ENCODE measurements around the gene ZNF710.

DNA sequence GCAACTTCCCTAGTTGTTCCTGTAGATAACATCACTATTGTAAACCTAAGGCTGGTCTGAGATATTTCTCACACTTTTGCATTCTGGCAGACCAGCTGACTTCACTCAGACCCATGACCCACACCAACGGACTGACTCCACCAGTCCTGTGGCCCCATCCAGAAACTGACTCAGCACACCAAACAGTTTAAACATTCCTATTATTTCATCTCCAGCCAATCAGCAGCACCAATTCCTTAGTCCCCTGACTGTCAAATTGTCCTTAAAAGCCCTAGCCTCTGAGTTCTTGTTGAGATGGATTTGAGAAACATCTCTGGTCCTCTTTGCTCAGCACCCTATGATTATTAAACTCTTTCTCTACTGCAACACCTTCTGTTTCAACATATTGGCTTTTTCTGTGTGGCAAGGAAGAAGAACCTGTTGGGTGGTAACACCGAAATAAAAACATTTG lies 113.4 kb downstream of the ZNF710 start:
- TF ChIP-seq, protein P1, sequence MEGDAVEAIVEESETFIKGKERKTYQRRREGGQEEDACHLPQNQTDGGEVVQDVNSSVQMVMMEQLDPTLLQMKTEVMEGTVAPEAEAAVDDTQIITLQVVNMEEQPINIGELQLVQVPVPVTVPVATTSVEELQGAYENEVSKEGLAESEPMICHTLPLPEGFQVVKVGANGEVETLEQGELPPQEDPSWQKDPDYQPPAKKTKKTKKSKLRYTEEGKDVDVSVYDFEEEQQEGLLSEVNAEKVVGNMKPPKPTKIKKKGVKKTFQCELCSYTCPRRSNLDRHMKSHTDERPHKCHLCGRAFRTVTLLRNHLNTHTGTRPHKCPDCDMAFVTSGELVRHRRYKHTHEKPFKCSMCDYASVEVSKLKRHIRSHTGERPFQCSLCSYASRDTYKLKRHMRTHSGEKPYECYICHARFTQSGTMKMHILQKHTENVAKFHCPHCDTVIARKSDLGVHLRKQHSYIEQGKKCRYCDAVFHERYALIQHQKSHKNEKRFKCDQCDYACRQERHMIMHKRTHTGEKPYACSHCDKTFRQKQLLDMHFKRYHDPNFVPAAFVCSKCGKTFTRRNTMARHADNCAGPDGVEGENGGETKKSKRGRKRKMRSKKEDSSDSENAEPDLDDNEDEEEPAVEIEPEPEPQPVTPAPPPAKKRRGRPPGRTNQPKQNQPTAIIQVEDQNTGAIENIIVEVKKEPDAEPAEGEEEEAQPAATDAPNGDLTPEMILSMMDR (IDR thresholded peaks at IDR 0.05), result no peak
- no peak for TF ChIP-seq POLR2A (IDR thresholded peaks at IDR 0.05)

Data from adrenal gland (tissue), 5 donors.